PC-9 (cell line): Measurements from ENCODE around the gene SHROOM2. TPM values are rescaled to one million over a fixed set of nuclear protein-coding genes. Genes with fewer than 3 reads are reported as not detected.

ENCODE experiments used
- BruUV-seq: library from RNA; stranded (reverse); fragments of 400-500 nt; replicated peaks from 2 replicates; lab custom pipeline; 2021; lab: Mats Ljungman, UMichigan
- CTCF ChIA-PET: fragments of 300-600 bp; sonication (Branson Sonifier 250); formaldehyde crosslinking; loops from one replicate; lab custom pipeline; 2022; ENCODE audit warnings: antibody characterized with exemption; lab: Charles Lee
- POLR2A ChIA-PET: fragments of 300-600 bp; sonication (Branson Sonifier 250); formaldehyde crosslinking; loops from one replicate; lab custom pipeline; 2022; ENCODE audit warnings: antibody characterized with exemption; ENCODE audit not compliant: unreplicated experiment; lab: Charles Lee
- DNase-seq, 2 experiments: peaks; one replicate each; pipeline versions ENCODE4 v3.0.0 to v3.0.0-alpha.2; 2015 to 2022; ENCODE audit warnings: mixed read lengths in 1 of 2
- H2AFZ ChIP-seq: fragments of 200-600 bp; sonication (generic); 2 replicates; pipeline ENCODE4 v1.8.1; 2017; ENCODE audit warnings: antibody characterized with exemption
- H3F3A ChIP-seq: fragments of 200-600 bp; sonication (generic); 2 replicates; pipeline ENCODE4 v1.8.1; 2017; ENCODE audit warnings: antibody characterized with exemption, mild to moderate bottlenecking, low read depth; ENCODE audit not compliant: insufficient read depth
- H3K27ac ChIP-seq: fragments of 200-600 bp; sonication (generic); 2 replicates; pipeline ENCODE4 v1.6.1; 2016; ENCODE audit warnings: mixed run types
- H3K27me3 ChIP-seq: fragments of 200-600 bp; sonication (generic); 2 replicates; pipeline ENCODE4 v1.6.1; 2016; ENCODE audit warnings: low read depth, mixed run types; ENCODE audit not compliant: insufficient read depth
- H3K36me3 ChIP-seq: fragments of 200-600 bp; sonication (generic); 2 replicates; pipeline ENCODE4 v1.6.1; 2016; ENCODE audit warnings: low read depth, mixed run types
- H3K4me1 ChIP-seq: fragments of 200-600 bp; sonication (generic); replicated peaks from 2 replicates; pipeline ENCODE4 v1.6.1; 2016; ENCODE audit warnings: mixed run types; ENCODE audit not compliant: insufficient read depth
- H3K4me2 ChIP-seq: fragments of 200-600 bp; sonication (generic); 2 replicates; pipeline ENCODE4 v1.6.1; 2017; ENCODE audit warnings: mixed run types
- H3K4me3 ChIP-seq: fragments of 200-600 bp; sonication (generic); 2 replicates; pipeline ENCODE4 v1.6.1; 2016; ENCODE audit warnings: mixed run types
- H3K79me2 ChIP-seq: fragments of 200-600 bp; sonication (generic); 2 replicates; pipeline ENCODE4 v1.6.1; 2017; ENCODE audit warnings: low read depth, mixed run types
- H3K9me2 ChIP-seq: fragments of 200-600 bp; sonication (generic); 2 replicates; pipeline ENCODE4 v1.8.1; 2017; ENCODE audit warnings: mild to moderate bottlenecking; ENCODE audit not compliant: insufficient read depth
- H3K9me3 ChIP-seq: fragments of 200-600 bp; sonication (generic); 2 replicates; pipeline ENCODE4 v1.8.1; 2016; ENCODE audit warnings: low read depth; ENCODE audit not compliant: insufficient read depth
- H4K20me1 ChIP-seq: fragments of 200-600 bp; sonication (generic); 2 replicates; pipeline ENCODE4 v1.8.1; 2017; ENCODE audit not compliant: insufficient read depth
- EZH2 ChIP-seq: fragments of 200-600 bp; sonication (generic); IDR thresholded peaks from 2 replicates; pipeline ENCODE4 v1.8.0; 2017; ENCODE audit warnings: antibody characterized with exemption, low read depth
- intact Hi-C: fragments of 100-400 bp; cut with micrococcal nuclease; formaldehyde crosslinking; loops from one replicate; pipeline ENCODE4 v1.10.0; 2022; ENCODE audit not compliant: unreplicated experiment
- total RNA-seq: library from RNA; stranded (reverse); gene quantifications from 2 replicates; pipeline ENCODE4 v1.2.3, GENCODE V29; 2021
- TF ChIP-seq, protein P1 (sequence below): fragments of 200-600 bp; sonication (generic); conservative IDR thresholded peaks from 2 replicates; pipeline ENCODE4 v1.6.1; 2017; ENCODE audit warnings: mixed run types, antibody characterized with exemption, mild to moderate bottlenecking, moderate library complexity

SHROOM2 gene
- total RNA-seq, 1 experiment from 2014 or later, result 0.17 TPM

GRCh38 chrX:9921407-9921806, 135.2 kb downstream of the SHROOM2 start:
- Histone ChIP-seq H4K20me1 (no peaks in the 10 kb centered on the region), H2AFZ (no peak overlapping the region), H3K79me2 (no peaks in the 10 kb centered on the region), H3K36me3 (no peaks in the 10 kb centered on the region), H3K27ac (no peak overlapping the region), H3K9me2 (no peaks in the 10 kb centered on the region), H3K9me3 (no peaks in the 10 kb centered on the region), H3K27me3 (no peaks in the 10 kb centered on the region), H3F3A (no peaks in the 10 kb centered on the region), H3K4me3 (no peak overlapping the region), H3K4me2 (no peak overlapping the region), H3K4me1 (no peaks in the 10 kb centered on the region)
- POLR2A ChIA-PET, result no interaction called here
- DNase-seq, result no peak
- intact Hi-C loops, result no loop called here
- CTCF ChIA-PET, result no interaction called here
- TF ChIP-seq EZH2, result no peak
- TF ChIP-seq, protein P1, sequence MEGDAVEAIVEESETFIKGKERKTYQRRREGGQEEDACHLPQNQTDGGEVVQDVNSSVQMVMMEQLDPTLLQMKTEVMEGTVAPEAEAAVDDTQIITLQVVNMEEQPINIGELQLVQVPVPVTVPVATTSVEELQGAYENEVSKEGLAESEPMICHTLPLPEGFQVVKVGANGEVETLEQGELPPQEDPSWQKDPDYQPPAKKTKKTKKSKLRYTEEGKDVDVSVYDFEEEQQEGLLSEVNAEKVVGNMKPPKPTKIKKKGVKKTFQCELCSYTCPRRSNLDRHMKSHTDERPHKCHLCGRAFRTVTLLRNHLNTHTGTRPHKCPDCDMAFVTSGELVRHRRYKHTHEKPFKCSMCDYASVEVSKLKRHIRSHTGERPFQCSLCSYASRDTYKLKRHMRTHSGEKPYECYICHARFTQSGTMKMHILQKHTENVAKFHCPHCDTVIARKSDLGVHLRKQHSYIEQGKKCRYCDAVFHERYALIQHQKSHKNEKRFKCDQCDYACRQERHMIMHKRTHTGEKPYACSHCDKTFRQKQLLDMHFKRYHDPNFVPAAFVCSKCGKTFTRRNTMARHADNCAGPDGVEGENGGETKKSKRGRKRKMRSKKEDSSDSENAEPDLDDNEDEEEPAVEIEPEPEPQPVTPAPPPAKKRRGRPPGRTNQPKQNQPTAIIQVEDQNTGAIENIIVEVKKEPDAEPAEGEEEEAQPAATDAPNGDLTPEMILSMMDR, result no peak
- BruUV-seq, result no TSS peak

DNA sequence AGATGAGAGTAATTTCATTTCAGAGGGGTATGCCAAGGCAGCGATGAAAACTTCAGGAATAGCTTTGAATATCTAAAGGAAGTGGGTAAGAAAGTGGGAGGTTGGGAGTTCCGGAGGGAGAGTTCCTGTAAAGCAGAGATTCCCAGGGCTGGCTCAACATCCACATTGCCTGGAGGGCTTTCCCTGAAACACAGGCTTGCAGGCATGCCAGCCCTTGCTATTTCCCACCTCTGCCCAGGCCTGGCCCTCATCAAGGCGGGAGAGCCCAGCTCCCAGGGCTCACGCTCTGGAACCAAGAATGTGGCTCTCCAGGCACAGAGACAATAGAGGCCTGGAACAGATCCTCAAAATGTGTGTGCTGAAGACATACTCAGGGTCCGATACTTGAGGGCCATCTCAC, 137.1 kb downstream of the SHROOM2 start:
- H3K9me2 ChIP-seq, result no peaks in the 10 kb centered on the region
- H3K36me3 ChIP-seq, result no peaks in the 10 kb centered on the region
- intact Hi-C loops, result no loop called here
- H3K27ac ChIP-seq, result no peak overlapping the region
- H3K27me3 ChIP-seq, result no peaks in the 10 kb centered on the region
- H3K4me1 ChIP-seq, result no peaks in the 10 kb centered on the region
- no peaks in the 10 kb centered on the region for H3K79me2 ChIP-seq
- no peak overlapping the region for H3K4me3 ChIP-seq
- no peak for TF ChIP-seq EZH2
- TF ChIP-seq, protein P1, result no peak
- H4K20me1 ChIP-seq, result no peaks in the 10 kb centered on the region
- no peak overlapping the region for H3K4me2 ChIP-seq
- no peaks in the 10 kb centered on the region for H3K9me3 ChIP-seq
- no peaks in the 10 kb centered on the region for H3F3A ChIP-seq
- POLR2A ChIA-PET, result no interaction called here
- DNase-seq, result no peak
- H2AFZ ChIP-seq, result no peak overlapping the region
- BruUV-seq, result no TSS peak
- CTCF ChIA-PET, result no interaction called here

GRCh38 chrX:9926002-9926401, 139.8 kb downstream of the SHROOM2 start:
- no peak overlapping the region for H3K27ac ChIP-seq
- no peaks in the 10 kb centered on the region for H3K9me2 ChIP-seq
- CTCF ChIA-PET, result no interaction called here
- no peaks in the 10 kb centered on the region for H3F3A ChIP-seq
- no peak overlapping the region for H2AFZ ChIP-seq
- H3K27me3 ChIP-seq, result no peaks in the 10 kb centered on the region
- H3K79me2 ChIP-seq, result no peaks in the 10 kb centered on the region
- intact Hi-C loops, result no loop called here
- BruUV-seq, result no TSS peak
- POLR2A ChIA-PET, result no interaction called here
- TF ChIP-seq EZH2, result no peak
- TF ChIP-seq, protein P1, result no peak
- no peaks in the 10 kb centered on the region for H3K36me3 ChIP-seq
- no peak overlapping the region for H3K4me3 ChIP-seq
- H3K9me3 ChIP-seq, result no peaks in the 10 kb centered on the region
- H3K4me1 ChIP-seq, result no peaks in the 10 kb centered on the region
- no peak for DNase-seq
- H3K4me2 ChIP-seq, result no peak overlapping the region
- H4K20me1 ChIP-seq, result no peaks in the 10 kb centered on the region
